ENCODE measurements around the gene KCNN2.

DNA sequence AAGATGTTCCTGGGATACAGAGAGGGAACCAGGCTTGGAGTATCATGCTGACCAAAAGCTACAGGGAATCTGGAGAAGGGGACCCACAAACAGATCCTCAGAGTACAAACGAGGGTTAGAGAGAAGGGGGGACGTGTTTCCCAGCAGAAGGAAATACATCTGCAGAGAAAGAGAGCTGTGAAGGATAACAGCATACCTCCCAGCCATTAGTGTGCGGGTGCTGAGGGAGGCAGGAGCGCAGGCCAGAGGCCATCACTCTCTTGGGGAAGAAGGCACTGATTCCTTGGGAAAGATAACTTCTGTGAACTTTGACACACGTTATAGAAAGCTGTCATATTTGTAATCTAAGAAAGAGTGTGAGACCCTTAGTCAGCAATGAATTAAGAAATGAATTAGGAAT lies 96.9 kb downstream of the KCNN2 start:
- TF ChIP-seq JUN (IDR thresholded peaks at IDR 0.05; ENCODE audit: borderline replicate concordance, low read depth, low read length): no peak
- TF ChIP-seq JUN (CRISPR knock-in tag; IDR thresholded peaks at IDR 0.05; ENCODE audit: borderline replicate concordance): no peak
- no peak for TF ChIP-seq GABPA (tag; conservative IDR thresholded peaks at IDR 0.05; ENCODE audit: low read depth)
- TF ChIP-seq YBX1 (IDR thresholded peaks at IDR 0.05): no peak
- no peak for TF ChIP-seq MTA2 (IDR thresholded peaks at IDR 0.05; ENCODE audit: low read depth)

Data from K562 (cell line).